ENCODE results near the gene PHF12. TPM values are rescaled to one million over a fixed set of nuclear protein-coding genes. Genes with fewer than 3 reads are reported as not detected.

PHF12 gene
- polyA plus RNA-seq, 2 of the 4 experiments (the other 2 are of a cell fraction), result 25.3 to 29.9 TPM

DNA sequence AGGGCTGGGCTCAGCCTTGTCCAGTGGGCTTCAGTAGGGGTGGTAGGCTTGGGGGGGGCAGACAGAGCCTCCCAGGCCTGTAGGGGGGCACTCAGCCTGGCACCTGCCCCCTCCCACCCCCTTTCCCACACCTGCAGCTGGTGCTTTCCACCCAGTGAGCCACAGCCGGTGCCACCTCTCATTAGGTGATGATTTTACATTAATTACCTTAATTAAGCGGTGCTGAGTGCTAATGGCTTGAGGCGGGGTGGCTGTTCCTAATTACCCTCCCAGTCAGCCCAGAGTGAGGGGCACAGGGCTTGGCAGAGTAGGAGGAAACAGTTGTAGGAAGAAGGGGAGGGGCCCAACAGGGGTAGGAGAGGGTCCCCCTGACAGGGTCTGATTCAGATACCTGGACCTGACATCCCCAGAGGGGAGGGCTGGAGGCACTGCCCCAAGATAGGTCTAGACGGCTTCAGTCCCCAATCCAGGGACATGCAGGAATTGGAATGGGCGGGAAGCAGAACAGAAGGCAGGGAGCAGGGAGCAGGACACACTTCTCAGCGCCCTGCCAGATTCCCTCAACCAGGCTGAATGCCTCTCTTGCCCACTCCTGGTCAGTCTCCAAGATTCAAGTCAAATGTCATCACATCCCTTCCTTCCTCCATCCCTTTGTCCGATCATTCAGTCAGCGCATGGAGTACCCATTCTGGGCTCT lies 26.5 kb upstream of the PHF12 start (continued):
- no peak for TF ChIP-seq FOSB (CRISPR knock-in tag; IDR thresholded peaks at IDR 0.05)
- TF ChIP-seq RCOR1 (IDR thresholded peaks at IDR 0.05; ENCODE audit: low read depth, low read length), result no peak

DNA sequence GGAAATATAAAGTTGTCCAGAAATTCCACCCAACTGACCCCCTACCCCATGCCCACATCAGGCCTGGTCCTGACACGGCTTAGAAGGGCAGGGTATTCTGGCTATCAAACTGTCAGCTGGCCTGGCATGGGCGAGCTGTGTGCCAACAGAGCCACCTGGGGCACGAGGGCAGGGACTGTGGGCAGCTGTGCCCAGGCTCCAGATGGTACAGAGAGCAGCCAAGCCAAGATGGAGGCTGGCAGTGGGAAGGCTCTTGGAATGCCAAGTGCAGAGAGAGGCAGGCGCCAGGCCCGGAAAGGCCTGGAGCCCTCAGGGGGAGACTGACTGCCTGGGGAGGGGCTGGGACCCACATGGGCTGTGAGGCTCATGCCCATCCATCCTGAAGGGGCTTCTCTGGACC lies 24.3 kb upstream of the PHF12 start:
- 63% methylated on average over 5 of the region's 5 CpGs for WGBS (ENCODE audit: missing lambda C conversion rate)
- CTCF ChIA-PET, result interaction anchor here (1.4 to 4.6 kb wide), 4 partner anchors 11 to 148 kb away, joined by 3 to 34 read pairs (median 3); no protein-coding TSS in a partner anchor

DNA sequence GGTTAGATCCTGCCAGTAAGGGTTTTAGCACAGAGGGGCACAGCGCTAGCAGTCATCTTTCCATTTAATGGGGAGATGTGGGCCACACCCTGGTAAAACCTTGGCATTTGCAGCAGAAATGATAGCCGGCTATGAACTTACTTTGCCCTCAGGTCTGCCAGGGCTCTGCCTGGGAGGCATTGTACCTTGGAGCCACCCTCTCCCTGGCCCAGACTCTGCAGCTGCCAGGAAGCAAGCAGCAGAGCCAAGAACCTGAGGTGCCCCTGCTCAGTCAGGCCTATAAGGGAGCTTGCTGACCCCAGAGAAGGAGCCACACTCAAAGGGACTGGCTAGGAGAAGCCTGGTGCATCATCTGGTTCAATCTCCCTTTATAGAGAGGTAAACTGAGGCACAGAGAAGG lies 23.7 kb upstream of the PHF12 start:
- TF ChIP-seq, protein P1, sequence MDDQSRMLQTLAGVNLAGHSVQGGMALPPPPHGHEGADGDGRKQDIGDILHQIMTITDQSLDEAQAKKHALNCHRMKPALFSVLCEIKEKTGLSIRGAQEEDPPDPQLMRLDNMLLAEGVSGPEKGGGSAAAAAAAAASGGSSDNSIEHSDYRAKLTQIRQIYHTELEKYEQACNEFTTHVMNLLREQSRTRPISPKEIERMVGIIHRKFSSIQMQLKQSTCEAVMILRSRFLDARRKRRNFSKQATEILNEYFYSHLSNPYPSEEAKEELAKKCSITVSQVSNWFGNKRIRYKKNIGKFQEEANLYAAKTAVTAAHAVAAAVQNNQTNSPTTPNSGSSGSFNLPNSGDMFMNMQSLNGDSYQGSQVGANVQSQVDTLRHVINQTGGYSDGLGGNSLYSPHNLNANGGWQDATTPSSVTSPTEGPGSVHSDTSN (IDR thresholded peaks at IDR 0.05), result no peak
- TF ChIP-seq JUNB (IDR thresholded peaks at IDR 0.05) (no peak), RNF2 (IDR thresholded peaks at IDR 0.05; ENCODE audit: borderline replicate concordance, low read depth) (no peak), HEYL (CRISPR knock-in tag; IDR thresholded peaks at IDR 0.05) (no peak), ZSCAN20 (CRISPR knock-in tag; IDR thresholded peaks at IDR 0.05) (no peak), KDM1A (IDR thresholded peaks at IDR 0.05; ENCODE audit: low read depth) (no peak), EP300 (IDR thresholded peaks at IDR 0.05) (no peak), PHF8 (IDR thresholded peaks at IDR 0.05; ENCODE audit: borderline replicate concordance, low read depth) (no peak), RAD21 (conservative IDR thresholded peaks at IDR 0.05 in 1 of 2, IDR thresholded peaks at IDR 0.05 in 1 of 2) (no peak), MAZ (IDR thresholded peaks at IDR 0.05; ENCODE audit: borderline replicate concordance, low read depth, low read length) (no peak), MAFK (IDR thresholded peaks at IDR 0.05; ENCODE audit: partially characterized antibody) (no peak), NFE2L2 (conservative IDR thresholded peaks at IDR 0.05; ENCODE audit: low read length) (no peak), CHD2 (IDR thresholded peaks at IDR 0.05; ENCODE audit: low read length, partially characterized antibody) (no peak), RCOR1 (IDR thresholded peaks at IDR 0.05; ENCODE audit: low read depth, low read length) (no peak), CHD4 (IDR thresholded peaks at IDR 0.05; ENCODE audit: borderline replicate concordance) (no peak), EHMT2 (IDR thresholded peaks at IDR 0.05; ENCODE audit: low read depth) (no peak), NR3C1 (IDR thresholded peaks at IDR 0.05) (no peak)
- TF ChIP-seq, protein P2, sequence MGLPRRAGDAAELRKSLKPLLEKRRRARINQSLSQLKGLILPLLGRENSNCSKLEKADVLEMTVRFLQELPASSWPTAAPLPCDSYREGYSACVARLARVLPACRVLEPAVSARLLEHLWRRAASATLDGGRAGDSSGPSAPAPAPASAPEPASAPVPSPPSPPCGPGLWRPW (IDR thresholded peaks at IDR 0.05), result no peak
- TF ChIP-seq, protein P3, sequence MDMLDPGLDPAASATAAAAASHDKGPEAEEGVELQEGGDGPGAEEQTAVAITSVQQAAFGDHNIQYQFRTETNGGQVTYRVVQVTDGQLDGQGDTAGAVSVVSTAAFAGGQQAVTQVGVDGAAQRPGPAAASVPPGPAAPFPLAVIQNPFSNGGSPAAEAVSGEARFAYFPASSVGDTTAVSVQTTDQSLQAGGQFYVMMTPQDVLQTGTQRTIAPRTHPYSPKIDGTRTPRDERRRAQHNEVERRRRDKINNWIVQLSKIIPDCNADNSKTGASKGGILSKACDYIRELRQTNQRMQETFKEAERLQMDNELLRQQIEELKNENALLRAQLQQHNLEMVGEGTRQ (IDR thresholded peaks at IDR 0.05), result no peak
- no peak overlapping the region for H3K4me2 ChIP-seq
- CTCF ChIA-PET, result interaction anchor here (0.7 to 4.6 kb wide), 4 partner anchors 10 to 149 kb away, joined by 3 to 34 read pairs (median 3); no protein-coding TSS in a partner anchor
- FAIRE-seq (no peak), DNase-seq (ENCODE audit: low read depth in 1 of 2, low spot score in 1 of 2) (no peak), ATAC-seq (no peak)
- WGBS (ENCODE audit: missing lambda C conversion rate), result 75% methylated on average over 2 of the region's 2 CpGs
- H3K27ac ChIP-seq, result no peak overlapping the region
- POLR2A ChIA-PET, result no interaction called here
- no peaks in the 10 kb centered on the region for H3K9me3 ChIP-seq
- H3K4me1 ChIP-seq, result no peaks in the 10 kb centered on the region
- no peak overlapping the region for H3K4me3 ChIP-seq

More for the DNA sequence above, 24.3 kb upstream of the PHF12 start:
- no peak for DNase-seq (ENCODE audit: low read depth in 1 of 2, low spot score in 1 of 2)
- no peak overlapping the region for H3K4me2 ChIP-seq
- H3K9me3 ChIP-seq, result no peaks in the 10 kb centered on the region
- no peak overlapping the region for H3K27ac ChIP-seq
- no peaks in the 10 kb centered on the region for H3K4me1 ChIP-seq
- no peak for FAIRE-seq
- POLR2A ChIA-PET, result no interaction called here
- H3K4me3 ChIP-seq, result no peak overlapping the region
- TF ChIP-seq CBX2 (IDR thresholded peaks at IDR 0.05; ENCODE audit: borderline replicate concordance, low read depth) (no peak), POLR2A (IDR thresholded peaks at IDR 0.05; ENCODE audit: low read length) (no peak), CHD2 (IDR thresholded peaks at IDR 0.05; ENCODE audit: low read length, partially characterized antibody) (no peak)
- no peak for ATAC-seq

Data from A549 (cell line).